Gastroesophageal sphincter (tissue), 3 donors: Measurements from ENCODE around the gene OR8K5.

Experiments used
- CTCF ChIP-seq, 4 experiments: fragments of 200-600 bp in 2 of 4; fragments of 450-650 bp in 2 of 4; sonication (generic) in 1 of 4; IDR thresholded peaks; one replicate each; pipeline ENCODE4 v1.5.1; 2017 to 2019; ENCODE audit warnings: antibody characterized with exemption in 4 of 4, mild to moderate bottlenecking in 2 of 4, moderate library complexity in 2 of 4
- EP300 ChIP-seq: sonication (generic); formaldehyde crosslinking; IDR thresholded peaks from one replicate; pipeline ENCODE4 v1.6.1; 2017; ENCODE audit warnings: antibody characterized with exemption, mild to moderate bottlenecking
- POLR2A ChIP-seq, 2 donors: fragments of 450-650 bp; IDR thresholded peaks; one replicate each; pipeline ENCODE4 v1.6.1; 2017; ENCODE audit warnings: antibody characterized with exemption in 2 of 2, mild to moderate bottlenecking in 2 of 2, moderate library complexity in 1 of 2
- POLR2AphosphoS5 ChIP-seq: sonication (generic); formaldehyde crosslinking; IDR thresholded peaks from one replicate; pipeline ENCODE4 v1.6.1; 2017; ENCODE audit warnings: antibody characterized with exemption

GRCh38 chr11:56176318-56176717 is 16.2 kb upstream of the OR8K5 start, which contains the start of gene OR5J2:
- TF ChIP-seq CTCF (IDR thresholded peaks at IDR 0.05) (no peak), POLR2AphosphoS5 (no peak), EP300 (no peak), POLR2A (IDR thresholded peaks at IDR 0.05) (no peak)
